Fibroblast of lung (primary cell): Measurements from ENCODE around the gene LINC00237. TPM values are rescaled to one million over a fixed set of nuclear protein-coding genes. Genes with fewer than 3 reads are reported as not detected.
A peak's percentile ranks its signal among the peaks of the same experiment; 100 is the strongest.

Experiments used
- DNase-seq, 2 donors: peaks; one replicate each; pipeline versions ENCODE4 v3.0.0 to v3.0.0-alpha.2; 2010; ENCODE audit warnings: low read depth in 2 of 2
- H2AFZ ChIP-seq: 2 replicates; pipeline ENCODE4 v1.5.1; 2012; ENCODE audit warnings: low read length, control low read depth, inconsistent platforms
- H3K27ac ChIP-seq: 2 replicates; pipeline ENCODE4 v1.5.1; 2011; ENCODE audit warnings: low read length, control low read depth; ENCODE audit not compliant: insufficient read depth
- H3K27me3 ChIP-seq: 2 replicates; pipeline ENCODE4 v1.5.1; 2011; ENCODE audit warnings: mild to moderate bottlenecking, low read length; ENCODE audit not compliant: control insufficient read depth, insufficient read depth
- H3K36me3 ChIP-seq: 2 replicates; pipeline ENCODE4 v1.5.1; 2011; ENCODE audit warnings: low read length; ENCODE audit not compliant: control insufficient read depth, insufficient read depth
- H3K4me1 ChIP-seq: 2 replicates; pipeline ENCODE4 v1.5.1; 2011; ENCODE audit warnings: low read length; ENCODE audit not compliant: control insufficient read depth, insufficient read depth; ENCODE audit errors: extremely low read depth
- H3K4me2 ChIP-seq: 2 replicates; pipeline ENCODE4 v1.5.1; 2011; ENCODE audit warnings: low read length, control low read depth; ENCODE audit not compliant: insufficient read depth; ENCODE audit errors: extremely low read depth
- H3K4me3 ChIP-seq, 4 experiments: fragments of 200-600 bp in 1 of 4; sonication (generic) in 1 of 4; replicated peaks in 1 of 4; 2 replicates each; pipeline ENCODE4 v1.5.1; 2011 to 2016; ENCODE audit warnings: low read length in 4 of 4, low read depth in 3 of 4, mild to moderate bottlenecking in 3 of 4, control low read depth in 2 of 4, inconsistent platforms in 1 of 4, mixed read lengths in 1 of 4; ENCODE audit not compliant: insufficient read depth in 1 of 4; ENCODE audit errors: control extremely low read depth in 1 of 4
- H3K79me2 ChIP-seq: 2 replicates; pipeline ENCODE4 v1.5.1; 2012; ENCODE audit warnings: mild to moderate bottlenecking, low read length, inconsistent platforms; ENCODE audit not compliant: control insufficient read depth, insufficient read depth
- H3K9ac ChIP-seq: 2 replicates; pipeline ENCODE4 v1.5.1; 2011; ENCODE audit warnings: mild to moderate bottlenecking, low read length, control low read depth; ENCODE audit not compliant: insufficient read depth
- H3K9me3 ChIP-seq: 2 replicates; pipeline ENCODE4 v1.5.1; 2012; ENCODE audit warnings: low read depth, low read length; ENCODE audit not compliant: control insufficient read depth, insufficient read depth
- H4K20me1 ChIP-seq: 2 replicates; pipeline ENCODE4 v1.5.1; 2011; ENCODE audit warnings: low read length; ENCODE audit not compliant: control insufficient read depth, insufficient read depth; ENCODE audit errors: extremely low read depth
- EZH2 ChIP-seq: IDR thresholded peaks from 2 replicates; pipeline ENCODE4 v1.5.1; 2012; ENCODE audit warnings: low read length, control low read depth, mild to moderate bottlenecking; ENCODE audit errors: missing control alignments
- polyA plus RNA-seq, 2 donors: library from polyadenylated mRNA; depleted of rRNA in 1 of 2; stranded (reverse) in 1 of 2; unstranded in 1 of 2; fragments of >200 nt; gene quantifications; 2 replicates each; pipeline ENCODE4 v1.2.1, GENCODE V29; 2011 to 2012; ENCODE audit warnings: missing spikeins in 1 of 2
- total RNA-seq: library from RNA; depleted of rRNA; stranded (reverse); fragments of >200 nt; gene quantifications from 2 replicates; pipeline ENCODE4 v1.2.1, GENCODE V29; 2014
- TF ChIP-seq, protein P1 (sequence below), 2 donors: IDR thresholded peaks in 1 of 2; conservative IDR thresholded peaks in 1 of 2; 1 replicate in 1 of 2; 2 replicates in 1 of 2; pipeline ENCODE4 v1.5.1; 2011 to 2012; ENCODE audit warnings: low read length in 2 of 2, control low read depth in 1 of 2, inconsistent platforms in 1 of 2, low read depth in 1 of 2, mild to moderate bottlenecking in 1 of 2

LINC00237 gene
- total and polyA plus RNA-seq, 2 donors (not counting 1 experiment from before 2014, with no cell fraction given), result not detected

DNA sequence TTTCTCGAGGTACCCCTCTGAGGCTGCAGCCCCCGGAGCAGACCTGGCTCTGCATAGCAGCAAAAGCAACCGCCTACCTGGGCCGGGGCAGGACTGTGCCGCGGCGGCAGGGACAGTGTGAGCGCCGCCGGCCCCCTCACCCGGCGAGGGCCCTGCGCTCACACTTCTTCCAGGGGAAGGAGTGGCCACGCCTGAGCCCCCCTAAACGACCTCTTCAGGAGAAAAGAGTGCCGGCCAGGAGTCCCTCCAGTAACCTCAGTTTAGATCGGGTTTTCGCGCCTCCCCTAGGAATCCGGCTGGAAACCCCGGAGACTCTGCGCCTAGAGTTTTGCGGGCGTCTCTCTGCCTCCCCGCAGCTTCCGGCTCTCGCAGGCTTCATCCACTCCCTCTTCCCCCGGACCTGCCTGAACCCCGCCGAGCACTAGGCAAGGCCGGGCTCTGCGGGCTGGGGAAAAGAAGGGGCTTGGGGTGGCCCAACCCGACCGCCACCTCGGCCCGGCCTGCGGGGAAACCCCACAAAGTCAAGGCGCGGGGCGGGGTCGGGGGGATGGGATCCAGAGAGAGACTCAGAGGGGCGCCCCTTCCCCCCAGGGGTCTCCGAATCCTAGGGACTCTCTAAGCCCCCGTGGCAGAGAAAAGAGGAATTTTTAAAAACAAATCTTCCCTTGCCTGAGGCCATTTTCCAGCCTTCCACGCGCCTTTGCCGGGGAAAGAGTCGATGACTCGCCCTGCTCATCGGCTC is 558 bp downstream of the LINC00237 start:
- TF ChIP-seq, protein P1, sequence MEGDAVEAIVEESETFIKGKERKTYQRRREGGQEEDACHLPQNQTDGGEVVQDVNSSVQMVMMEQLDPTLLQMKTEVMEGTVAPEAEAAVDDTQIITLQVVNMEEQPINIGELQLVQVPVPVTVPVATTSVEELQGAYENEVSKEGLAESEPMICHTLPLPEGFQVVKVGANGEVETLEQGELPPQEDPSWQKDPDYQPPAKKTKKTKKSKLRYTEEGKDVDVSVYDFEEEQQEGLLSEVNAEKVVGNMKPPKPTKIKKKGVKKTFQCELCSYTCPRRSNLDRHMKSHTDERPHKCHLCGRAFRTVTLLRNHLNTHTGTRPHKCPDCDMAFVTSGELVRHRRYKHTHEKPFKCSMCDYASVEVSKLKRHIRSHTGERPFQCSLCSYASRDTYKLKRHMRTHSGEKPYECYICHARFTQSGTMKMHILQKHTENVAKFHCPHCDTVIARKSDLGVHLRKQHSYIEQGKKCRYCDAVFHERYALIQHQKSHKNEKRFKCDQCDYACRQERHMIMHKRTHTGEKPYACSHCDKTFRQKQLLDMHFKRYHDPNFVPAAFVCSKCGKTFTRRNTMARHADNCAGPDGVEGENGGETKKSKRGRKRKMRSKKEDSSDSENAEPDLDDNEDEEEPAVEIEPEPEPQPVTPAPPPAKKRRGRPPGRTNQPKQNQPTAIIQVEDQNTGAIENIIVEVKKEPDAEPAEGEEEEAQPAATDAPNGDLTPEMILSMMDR (conservative IDR thresholded peaks at IDR 0.05 in 1 of 2, IDR thresholded peaks at IDR 0.05 in 1 of 2; ENCODE audit: low read depth in 1 of 2, low read length in 2 of 2), result no peak
- peak; percentile 55 for TF ChIP-seq EZH2
- Histone ChIP-seq H4K20me1 (no peaks in the 10 kb centered on the region), H3K27ac (no peak overlapping the region), H3K36me3 (no peaks in the 10 kb centered on the region), H3K79me2 (no peaks in the 10 kb centered on the region), H2AFZ (no peak overlapping the region), H3K9ac (no peak overlapping the region), H3K4me2 (no peak overlapping the region), H3K4me3 (no peak overlapping the region), H3K4me1 (no peaks in the 10 kb centered on the region), H3K27me3 (peaks cover 65% of the 10 kb centered on the region), H3K9me3 (no peaks in the 10 kb centered on the region)
- DNase-seq, result no peak

DNA sequence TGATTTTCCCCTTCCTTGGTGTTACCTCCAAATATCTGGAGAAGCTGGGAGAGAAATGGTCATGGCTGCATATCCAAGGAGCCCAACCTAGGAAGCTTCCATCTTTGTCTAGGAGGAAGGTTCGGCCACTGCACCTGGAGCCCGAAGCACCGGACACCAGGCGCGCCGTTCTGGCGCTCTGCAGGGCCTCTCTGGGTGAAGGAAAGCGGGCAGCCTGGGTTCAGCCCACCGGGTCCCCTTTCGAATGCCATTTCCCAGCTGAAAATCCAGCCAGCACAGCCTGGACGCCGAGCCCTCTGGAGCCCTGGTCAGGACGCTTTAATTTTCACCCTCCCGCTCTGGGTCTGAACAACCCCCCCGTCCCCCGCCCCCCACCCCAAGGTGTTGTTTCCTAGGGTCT is 1.2 kb downstream of the LINC00237 start:
- TF ChIP-seq, protein P1 (conservative IDR thresholded peaks at IDR 0.05 in 1 of 2, IDR thresholded peaks at IDR 0.05 in 1 of 2; ENCODE audit: low read depth in 1 of 2, low read length in 2 of 2), result no peak
- TF ChIP-seq EZH2, result no peak
- H3K36me3 ChIP-seq, result no peaks in the 10 kb centered on the region
- DNase-seq, result no peak
- no peaks in the 10 kb centered on the region for H3K79me2 ChIP-seq
- no peaks in the 10 kb centered on the region for H4K20me1 ChIP-seq
- H3K9me3 ChIP-seq, result no peaks in the 10 kb centered on the region
- no peak overlapping the region for H3K9ac ChIP-seq
- no peaks in the 10 kb centered on the region for H3K4me1 ChIP-seq
- H3K4me2 ChIP-seq, result no peak overlapping the region
- no peak overlapping the region for H3K4me3 ChIP-seq
- no peak overlapping the region for H2AFZ ChIP-seq
- peaks cover 71% of the 10 kb centered on the region for H3K27me3 ChIP-seq
- H3K27ac ChIP-seq, result no peak overlapping the region

DNA sequence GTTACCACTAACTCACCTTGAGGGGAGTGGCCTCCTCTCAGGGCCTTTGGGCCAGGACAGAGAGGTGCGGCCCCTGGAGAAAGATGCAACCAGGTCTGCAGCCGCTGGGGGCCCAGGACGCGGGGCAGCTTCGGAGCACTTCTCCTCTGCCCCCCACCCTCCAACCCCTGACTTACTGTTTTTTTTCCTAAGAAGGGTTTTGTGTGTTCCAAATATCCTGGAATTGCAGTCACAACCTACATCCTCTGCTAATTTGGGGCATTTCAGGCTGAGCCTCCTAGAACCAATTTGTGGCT is 1.7 kb downstream of the LINC00237 start:
- Histone ChIP-seq H3K4me2 (no peak overlapping the region), H3K79me2 (no peaks in the 10 kb centered on the region), H3K27ac (no peak overlapping the region), H3K9ac (no peak overlapping the region), H4K20me1 (no peaks in the 10 kb centered on the region), H3K4me1 (no peaks in the 10 kb centered on the region), H3K27me3 (peaks cover 76% of the 10 kb centered on the region), H2AFZ (no peak overlapping the region), H3K36me3 (no peaks in the 10 kb centered on the region), H3K4me3 (no peak overlapping the region), H3K9me3 (no peaks in the 10 kb centered on the region)
- DNase-seq, result no peak
- TF ChIP-seq EZH2, result no peak
